ENCODE results near the gene TSPAN9. TPM values are rescaled to one million over a fixed set of nuclear protein-coding genes. Genes with fewer than 3 reads are reported as not detected.

Gene TSPAN9
- total RNA-seq, 1 experiment from 2014 or later = 28.7 TPM

- no peak for DNase-seq (ENCODE audit: low read depth)
These were observed 170.5 kb downstream of the TSPAN9 start for GRCh38 chr12:3247629-3248161.

- DNase-seq (ENCODE audit: low read depth) = no peak
These were observed 172.1 kb downstream of the TSPAN9 start for GRCh38 chr12:3249081-3249800.

- no peak for DNase-seq (ENCODE audit: low read depth)
These were observed 172.9 kb downstream of the TSPAN9 start for GRCh38 chr12:3250034-3250433.

GRCh38 chr12:3250576-3250975, 173.4 kb downstream of the TSPAN9 start:
- DNase-seq (ENCODE audit: low read depth) = no peak

GRCh38 chr12:3251067-3251466, 173.9 kb downstream of the TSPAN9 start:
- no peak for DNase-seq (ENCODE audit: low read depth)

GRCh38 chr12:3251691-3252090, 174.5 kb downstream of the TSPAN9 start:
- DNase-seq (ENCODE audit: low read depth) = no peak

GRCh38 chr12:3252450-3252891, 175.3 kb downstream of the TSPAN9 start:
- DNase-seq (ENCODE audit: low read depth) = no peak

- DNase-seq (ENCODE audit: low read depth) = no peak
These were observed 176.6 kb downstream of the TSPAN9 start for GRCh38 chr12:3253682-3254275.

GRCh38 chr12:3255057-3255456, 177.9 kb downstream of the TSPAN9 start:
- DNase-seq (ENCODE audit: low read depth) = no peak

- DNase-seq (ENCODE audit: low read depth) = no peak
These were observed 179.0 kb downstream of the TSPAN9 start for GRCh38 chr12:3256103-3256631.

GRCh38 chr12:3257411-3257810, 180.2 kb downstream of the TSPAN9 start:
- peak; percentile 11 for DNase-seq (ENCODE audit: low read depth)

- no peak for DNase-seq (ENCODE audit: low read depth)
These were observed 182.8 kb downstream of the TSPAN9 start for GRCh38 chr12:3259973-3260372.

GRCh38 chr12:3261782-3262359, 184.7 kb downstream of the TSPAN9 start:
- DNase-seq (ENCODE audit: low read depth) = no peak

GRCh38 chr12:3262470-3262869, 185.3 kb downstream of the TSPAN9 start:
- no peak for DNase-seq (ENCODE audit: low read depth)

GRCh38 chr12:3263282-3263681, 186.1 kb downstream of the TSPAN9 start:
- no peak for DNase-seq (ENCODE audit: low read depth)

- DNase-seq (ENCODE audit: low read depth) = no peak
These were observed 187.1 kb downstream of the TSPAN9 start for GRCh38 chr12:3263939-3264922.

- no peak for DNase-seq (ENCODE audit: low read depth)
These were observed 188.2 kb downstream of the TSPAN9 start for GRCh38 chr12:3265406-3265805.

GRCh38 chr12:3266638-3267037, 189.5 kb downstream of the TSPAN9 start:
- no peak for DNase-seq (ENCODE audit: low read depth)

GRCh38 chr12:3267690-3268089, 190.5 kb downstream of the TSPAN9 start:
- DNase-seq (ENCODE audit: low read depth) = no peak

- DNase-seq (ENCODE audit: low read depth) = no peak
These were observed 192.4 kb downstream of the TSPAN9 start for GRCh38 chr12:3269594-3269993.

GRCh38 chr12:3271146-3271545, 194.0 kb downstream of the TSPAN9 start:
- no peak for DNase-seq (ENCODE audit: low read depth)

All from LHCN-M2 (cell line).